ENCODE measurements around the gene INPP5D.

INPP5D gene

GRCh38 chr2:233068762-233069418 is 8.7 kb downstream of the INPP5D start:
- no peaks in the 10 kb centered on the region for H3K9me3 ChIP-seq (ENCODE audit: low read length)
- H3K27ac ChIP-seq (ENCODE audit: low read depth, low read length): no peak overlapping the region
- no peaks in the 10 kb centered on the region for H3K36me3 ChIP-seq (ENCODE audit: insufficient read depth, low read length)
- no peak overlapping the region for H3K9ac ChIP-seq (ENCODE audit: low read length)
- no peaks in the 10 kb centered on the region for H3K4me1 ChIP-seq (ENCODE audit: insufficient read depth, low read length)
- no peaks in the 10 kb centered on the region for H3K27me3 ChIP-seq (ENCODE audit: control insufficient read depth in 1 of 2, insufficient read depth in 2 of 2, low read length in 2 of 2)
- no peak overlapping the region for H3K4me3 ChIP-seq (ENCODE audit: low read depth in 1 of 2, low read length in 2 of 2)

- Histone ChIP-seq H3K9ac (ENCODE audit: low read length) (no peak overlapping the region), H3K36me3 (ENCODE audit: insufficient read depth, low read length) (no peaks in the 10 kb centered on the region), H3K27ac (ENCODE audit: low read depth, low read length) (no peak overlapping the region), H3K27me3 (ENCODE audit: control insufficient read depth in 1 of 2, insufficient read depth in 2 of 2, low read length in 2 of 2) (no peaks in the 10 kb centered on the region), H3K9me3 (ENCODE audit: low read length) (no peaks in the 10 kb centered on the region), H3K4me3 (ENCODE audit: low read depth in 1 of 2, low read length in 2 of 2) (no peak overlapping the region), H3K4me1 (ENCODE audit: insufficient read depth, low read length) (no peaks in the 10 kb centered on the region)
These were observed 12.7 kb downstream of the INPP5D start for GRCh38 chr2:233072838-233073237.

GRCh38 chr2:233074106-233074505 is 14.0 kb downstream of the INPP5D start:
- Histone ChIP-seq H3K4me1 (ENCODE audit: insufficient read depth, low read length) (no peaks in the 10 kb centered on the region), H3K36me3 (ENCODE audit: insufficient read depth, low read length) (no peaks in the 10 kb centered on the region), H3K9me3 (ENCODE audit: low read length) (no peaks in the 10 kb centered on the region), H3K27me3 (ENCODE audit: control insufficient read depth in 1 of 2, insufficient read depth in 2 of 2, low read length in 2 of 2) (no peaks in the 10 kb centered on the region), H3K4me3 (ENCODE audit: low read depth in 1 of 2, low read length in 2 of 2) (no peak overlapping the region), H3K9ac (ENCODE audit: low read length) (no peak overlapping the region), H3K27ac (ENCODE audit: low read depth, low read length) (no peak overlapping the region)

- H3K9me3 ChIP-seq (ENCODE audit: low read length): no peaks in the 10 kb centered on the region
- H3K27me3 ChIP-seq (ENCODE audit: control insufficient read depth in 1 of 2, insufficient read depth in 2 of 2, low read length in 2 of 2): no peaks in the 10 kb centered on the region
- no peaks in the 10 kb centered on the region for H3K36me3 ChIP-seq (ENCODE audit: insufficient read depth, low read length)
- no peak overlapping the region for H3K4me3 ChIP-seq (ENCODE audit: low read depth in 1 of 2, low read length in 2 of 2)
- no peaks in the 10 kb centered on the region for H3K4me1 ChIP-seq (ENCODE audit: insufficient read depth, low read length)
- no peak overlapping the region for H3K9ac ChIP-seq (ENCODE audit: low read length)
- no peak overlapping the region for H3K27ac ChIP-seq (ENCODE audit: low read depth, low read length)
These were observed 15.2 kb downstream of the INPP5D start for GRCh38 chr2:233075141-233075965.

- H3K9ac ChIP-seq (ENCODE audit: low read length): no peak overlapping the region
- no peak overlapping the region for H3K4me3 ChIP-seq (ENCODE audit: low read depth in 1 of 2, low read length in 2 of 2)
- no peaks in the 10 kb centered on the region for H3K9me3 ChIP-seq (ENCODE audit: low read length)
- no peaks in the 10 kb centered on the region for H3K36me3 ChIP-seq (ENCODE audit: insufficient read depth, low read length)
- H3K4me1 ChIP-seq (ENCODE audit: insufficient read depth, low read length): no peaks in the 10 kb centered on the region
- H3K27me3 ChIP-seq (ENCODE audit: control insufficient read depth in 1 of 2, insufficient read depth in 2 of 2, low read length in 2 of 2): no peaks in the 10 kb centered on the region
- no peak overlapping the region for H3K27ac ChIP-seq (ENCODE audit: low read depth, low read length)
These were observed 15.8 kb downstream of the INPP5D start for GRCh38 chr2:233075966-233076339.

GRCh38 chr2:233076749-233077148 is 16.6 kb downstream of the INPP5D start:
- Histone ChIP-seq H3K36me3 (ENCODE audit: insufficient read depth, low read length) (no peaks in the 10 kb centered on the region), H3K27me3 (ENCODE audit: control insufficient read depth in 1 of 2, insufficient read depth in 2 of 2, low read length in 2 of 2) (no peaks in the 10 kb centered on the region), H3K9me3 (ENCODE audit: low read length) (no peaks in the 10 kb centered on the region), H3K9ac (ENCODE audit: low read length) (no peak overlapping the region), H3K4me1 (ENCODE audit: insufficient read depth, low read length) (no peaks in the 10 kb centered on the region), H3K27ac (ENCODE audit: low read depth, low read length) (no peak overlapping the region), H3K4me3 (ENCODE audit: low read depth in 1 of 2, low read length in 2 of 2) (no peak overlapping the region)

GRCh38 chr2:233079473-233079877 is 19.3 kb downstream of the INPP5D start:
- no peak overlapping the region for H3K4me3 ChIP-seq (ENCODE audit: low read depth in 1 of 2, low read length in 2 of 2)
- no peaks in the 10 kb centered on the region for H3K36me3 ChIP-seq (ENCODE audit: insufficient read depth, low read length)
- no peak overlapping the region for H3K27ac ChIP-seq (ENCODE audit: low read depth, low read length)
- H3K4me1 ChIP-seq (ENCODE audit: insufficient read depth, low read length): no peaks in the 10 kb centered on the region
- no peak overlapping the region for H3K9ac ChIP-seq (ENCODE audit: low read length)
- no peaks in the 10 kb centered on the region for H3K9me3 ChIP-seq (ENCODE audit: low read length)
- no peaks in the 10 kb centered on the region for H3K27me3 ChIP-seq (ENCODE audit: control insufficient read depth in 1 of 2, insufficient read depth in 2 of 2, low read length in 2 of 2)

- Histone ChIP-seq H3K36me3 (ENCODE audit: insufficient read depth, low read length) (no peaks in the 10 kb centered on the region), H3K9me3 (ENCODE audit: low read length) (no peaks in the 10 kb centered on the region), H3K9ac (ENCODE audit: low read length) (no peak overlapping the region), H3K4me3 (ENCODE audit: low read depth in 1 of 2, low read length in 2 of 2) (no peak overlapping the region), H3K4me1 (ENCODE audit: insufficient read depth, low read length) (no peaks in the 10 kb centered on the region), H3K27me3 (ENCODE audit: control insufficient read depth in 1 of 2, insufficient read depth in 2 of 2, low read length in 2 of 2) (no peaks in the 10 kb centered on the region), H3K27ac (ENCODE audit: low read depth, low read length) (no peak overlapping the region)
These were observed 20.1 kb downstream of the INPP5D start for GRCh38 chr2:233079953-233080835.

- H3K36me3 ChIP-seq (ENCODE audit: insufficient read depth, low read length): no peaks in the 10 kb centered on the region
- H3K9me3 ChIP-seq (ENCODE audit: low read length): no peaks in the 10 kb centered on the region
These were observed 20.7 kb downstream of the INPP5D start for GRCh38 chr2:233080836-233081229.

GRCh38 chr2:233081232-233081730 is 21.1 kb downstream of the INPP5D start:
- H3K4me3 ChIP-seq (ENCODE audit: low read depth in 1 of 2, low read length in 2 of 2): no peak overlapping the region
- H3K27me3 ChIP-seq (ENCODE audit: control insufficient read depth in 1 of 2, insufficient read depth in 2 of 2, low read length in 2 of 2): no peaks in the 10 kb centered on the region
- no peaks in the 10 kb centered on the region for H3K4me1 ChIP-seq (ENCODE audit: insufficient read depth, low read length)
- no peaks in the 10 kb centered on the region for H3K9me3 ChIP-seq (ENCODE audit: low read length)
- H3K27ac ChIP-seq (ENCODE audit: low read depth, low read length): no peak overlapping the region
- H3K36me3 ChIP-seq (ENCODE audit: insufficient read depth, low read length): no peaks in the 10 kb centered on the region
- no peak overlapping the region for H3K9ac ChIP-seq (ENCODE audit: low read length)

More at GRCh38 chr2:233080836-233081229, 20.7 kb downstream of the INPP5D start:
- Histone ChIP-seq H3K4me1 (ENCODE audit: insufficient read depth, low read length) (no peaks in the 10 kb centered on the region), H3K27ac (ENCODE audit: low read depth, low read length) (no peak overlapping the region), H3K9ac (ENCODE audit: low read length) (no peak overlapping the region), H3K4me3 (ENCODE audit: low read depth in 1 of 2, low read length in 2 of 2) (no peak overlapping the region), H3K27me3 (ENCODE audit: control insufficient read depth in 1 of 2, insufficient read depth in 2 of 2, low read length in 2 of 2) (no peaks in the 10 kb centered on the region)

GRCh38 chr2:233081731-233082221 is 21.6 kb downstream of the INPP5D start:
- no peak overlapping the region for H3K9ac ChIP-seq (ENCODE audit: low read length)
- H3K4me3 ChIP-seq (ENCODE audit: low read depth in 1 of 2, low read length in 2 of 2): no peak overlapping the region
- no peaks in the 10 kb centered on the region for H3K36me3 ChIP-seq (ENCODE audit: insufficient read depth, low read length)
- H3K9me3 ChIP-seq (ENCODE audit: low read length): no peaks in the 10 kb centered on the region
- no peaks in the 10 kb centered on the region for H3K27me3 ChIP-seq (ENCODE audit: control insufficient read depth in 1 of 2, insufficient read depth in 2 of 2, low read length in 2 of 2)
- H3K4me1 ChIP-seq (ENCODE audit: insufficient read depth, low read length): no peaks in the 10 kb centered on the region
- H3K27ac ChIP-seq (ENCODE audit: low read depth, low read length): no peak overlapping the region
